GM19468 (cell line): Measurements from ENCODE around the gene PLA2G2F.

Experiments used
- ATAC-seq: cut with Tn5 transposase; IDR thresholded peaks from one replicate; pipeline ENCODE4 v1.9.1; 2021; ENCODE audit warnings: mild to moderate bottlenecking, moderate library complexity, moderate number of reproducible peaks; ENCODE audit not compliant: unreplicated experiment; ENCODE audit errors: extremely low read depth

Gene PLA2G2F

DNA sequence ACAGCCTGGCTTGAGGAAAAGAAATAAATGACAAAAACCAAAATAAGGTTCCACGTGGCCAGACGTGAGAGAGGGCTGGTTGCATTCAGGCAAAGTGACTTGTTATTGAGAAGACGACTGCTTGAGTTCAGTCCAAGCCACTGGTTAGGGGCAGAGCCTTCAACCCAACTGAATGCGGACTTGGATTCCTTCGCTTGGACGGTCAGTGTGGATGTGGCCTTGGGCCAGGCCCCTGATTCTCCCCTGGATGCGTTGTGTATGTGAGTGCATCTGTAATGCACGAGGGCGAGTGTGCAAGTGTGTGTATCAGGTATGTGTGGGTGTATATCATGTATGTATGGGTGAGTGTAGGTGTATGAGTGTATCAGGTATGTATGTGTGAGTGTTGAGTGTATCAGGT lies 1.9 kb downstream of the PLA2G2F start:
- no peak for ATAC-seq

DNA sequence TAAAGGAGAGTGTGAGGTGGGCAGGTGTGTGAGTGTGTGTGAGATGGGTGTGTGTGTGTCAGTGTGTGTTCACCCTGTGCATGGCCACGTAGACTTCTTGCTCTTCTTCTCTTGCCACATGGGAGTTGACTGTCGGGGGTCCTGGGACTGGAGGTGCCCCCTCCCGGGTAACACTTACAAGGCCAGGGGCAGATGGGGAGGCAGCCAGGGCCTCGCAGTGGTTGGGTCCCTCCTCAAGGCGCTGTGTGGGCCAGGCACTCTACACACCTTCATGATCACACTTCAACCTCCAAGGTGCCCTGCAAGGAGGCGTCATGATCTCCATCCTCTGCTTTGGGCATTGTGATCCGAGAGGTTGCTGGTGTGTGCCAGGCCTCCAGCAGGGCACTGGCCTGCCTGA lies 2.3 kb downstream of the PLA2G2F start:
- no peak for ATAC-seq

DNA sequence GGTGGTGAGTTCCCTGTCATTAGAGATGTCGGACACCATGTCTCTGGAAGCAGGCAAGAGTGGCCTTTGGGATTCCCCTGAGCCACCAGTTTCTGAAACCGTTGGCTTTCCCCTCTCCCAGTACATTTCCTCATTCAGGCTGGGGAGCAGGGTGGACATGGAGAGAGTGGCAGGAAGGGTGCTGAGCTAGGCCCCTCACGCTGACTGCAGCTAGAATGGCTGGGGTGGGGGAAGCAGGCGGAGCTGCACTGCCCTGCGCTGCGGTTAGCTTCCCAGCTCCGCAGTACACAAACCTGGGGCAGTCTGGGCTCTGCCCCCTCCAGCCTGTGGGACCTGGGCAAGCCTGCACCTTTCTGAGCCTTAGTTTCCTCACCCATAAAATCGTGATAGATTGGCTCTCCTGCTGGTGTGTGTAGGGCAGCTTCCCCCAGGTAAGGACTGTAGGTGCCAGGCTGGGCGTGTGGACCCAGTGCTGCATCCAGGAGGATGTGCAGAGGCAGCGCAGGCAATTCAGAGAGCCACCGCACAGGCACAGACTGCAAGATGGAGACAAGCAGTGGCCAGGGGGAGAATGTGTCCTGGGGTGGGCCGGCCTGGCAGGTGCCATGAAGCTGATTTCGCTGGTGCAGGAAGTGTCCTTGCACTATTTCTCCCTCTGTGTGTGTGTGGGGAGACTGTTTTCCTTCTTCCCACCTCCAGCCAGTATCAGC lies 3.0 kb downstream of the PLA2G2F start:
- ATAC-seq = no peak

DNA sequence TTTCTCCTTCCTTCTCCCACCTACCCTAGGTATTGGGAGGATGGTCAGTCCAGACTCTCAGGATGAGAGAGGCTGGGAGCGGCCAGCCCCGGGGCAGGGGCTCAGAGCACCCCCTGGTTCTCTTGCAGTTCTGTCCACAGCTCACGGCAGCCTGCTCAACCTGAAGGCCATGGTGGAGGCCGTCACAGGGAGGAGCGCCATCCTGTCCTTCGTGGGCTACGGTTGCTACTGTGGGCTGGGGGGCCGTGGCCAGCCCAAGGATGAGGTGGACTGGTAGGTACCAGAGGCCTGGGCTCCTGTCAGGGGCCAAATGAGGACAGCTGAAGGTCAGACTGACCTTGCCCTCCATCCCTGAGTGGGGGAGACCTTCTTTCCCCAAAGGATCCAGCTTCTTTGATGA lies 4.2 kb downstream of the PLA2G2F start:
- ATAC-seq = no peak

DNA sequence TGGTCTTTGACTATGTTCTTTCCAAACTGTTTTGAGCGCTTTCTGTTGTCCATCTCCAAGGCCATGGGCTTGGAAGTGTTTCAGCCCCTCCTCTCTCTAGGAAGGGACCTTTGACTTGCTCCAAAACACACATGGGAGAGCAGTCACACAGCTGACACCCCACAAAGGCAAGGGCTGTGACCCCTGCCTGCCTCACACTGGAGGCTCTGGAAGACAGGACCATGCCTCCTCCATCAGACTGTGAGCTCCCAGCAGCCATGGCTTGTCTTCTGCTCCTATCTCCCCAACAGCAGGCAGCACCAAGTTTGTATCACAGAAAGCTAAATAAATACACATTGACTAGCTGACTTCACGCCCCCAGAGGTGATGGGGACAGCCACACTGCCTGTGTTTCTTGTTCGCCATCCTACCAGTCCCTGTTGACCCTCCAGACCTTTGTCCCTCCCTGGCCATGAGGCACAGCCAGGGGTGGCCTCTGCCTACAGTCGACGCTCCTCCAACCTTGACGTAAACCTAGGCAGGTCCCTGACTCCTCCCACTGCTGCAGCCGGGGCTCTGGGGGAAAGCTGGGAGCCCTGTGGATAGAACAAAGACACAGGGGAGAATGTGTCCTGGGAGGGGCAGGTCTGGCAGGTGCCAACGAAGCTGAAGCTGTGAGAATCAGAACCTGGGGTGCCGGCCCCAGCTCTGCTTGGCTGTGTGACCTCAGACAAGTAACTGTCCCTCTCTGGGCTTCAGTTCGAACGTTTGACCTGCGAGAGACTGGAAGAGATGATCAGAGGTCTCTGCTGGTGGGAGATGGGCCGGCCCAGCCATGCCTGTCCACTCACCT lies 4.8 kb downstream of the PLA2G2F start:
- no peak for ATAC-seq

DNA sequence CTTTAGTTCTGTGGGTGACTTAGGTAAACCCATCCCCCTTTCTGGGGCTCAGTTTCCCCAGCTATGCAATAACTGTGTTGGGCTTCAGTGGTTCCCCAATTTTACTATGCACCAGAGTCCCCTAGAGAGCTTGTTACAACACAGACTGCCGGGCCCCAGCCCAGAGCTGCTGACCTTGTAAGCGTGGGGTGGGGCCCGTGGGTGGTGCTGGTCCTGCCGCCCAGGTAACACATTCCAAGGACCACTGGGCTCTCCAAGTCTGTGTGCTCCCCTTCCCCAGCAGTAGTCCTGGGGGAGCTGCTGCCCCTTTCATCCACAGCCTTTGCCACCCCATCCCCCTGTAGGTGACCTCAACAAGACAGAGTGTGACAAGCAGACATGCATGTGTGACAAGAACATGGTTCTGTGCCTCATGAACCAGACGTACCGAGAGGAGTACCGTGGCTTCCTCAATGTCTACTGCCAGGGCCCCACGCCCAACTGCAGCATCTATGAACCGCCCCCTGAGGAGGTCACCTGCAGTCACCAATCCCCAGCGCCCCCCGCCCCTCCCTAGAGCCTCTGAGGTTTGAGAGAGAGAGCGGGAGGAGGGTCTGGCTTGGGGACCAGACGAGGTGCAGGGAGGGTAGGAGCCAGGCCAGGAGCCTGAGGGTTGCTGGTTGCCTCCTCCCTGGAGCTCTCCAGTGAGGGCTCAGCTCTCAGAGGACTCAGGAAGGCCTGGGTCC lies 8.9 kb downstream of the PLA2G2F start:
- no peak for ATAC-seq

DNA sequence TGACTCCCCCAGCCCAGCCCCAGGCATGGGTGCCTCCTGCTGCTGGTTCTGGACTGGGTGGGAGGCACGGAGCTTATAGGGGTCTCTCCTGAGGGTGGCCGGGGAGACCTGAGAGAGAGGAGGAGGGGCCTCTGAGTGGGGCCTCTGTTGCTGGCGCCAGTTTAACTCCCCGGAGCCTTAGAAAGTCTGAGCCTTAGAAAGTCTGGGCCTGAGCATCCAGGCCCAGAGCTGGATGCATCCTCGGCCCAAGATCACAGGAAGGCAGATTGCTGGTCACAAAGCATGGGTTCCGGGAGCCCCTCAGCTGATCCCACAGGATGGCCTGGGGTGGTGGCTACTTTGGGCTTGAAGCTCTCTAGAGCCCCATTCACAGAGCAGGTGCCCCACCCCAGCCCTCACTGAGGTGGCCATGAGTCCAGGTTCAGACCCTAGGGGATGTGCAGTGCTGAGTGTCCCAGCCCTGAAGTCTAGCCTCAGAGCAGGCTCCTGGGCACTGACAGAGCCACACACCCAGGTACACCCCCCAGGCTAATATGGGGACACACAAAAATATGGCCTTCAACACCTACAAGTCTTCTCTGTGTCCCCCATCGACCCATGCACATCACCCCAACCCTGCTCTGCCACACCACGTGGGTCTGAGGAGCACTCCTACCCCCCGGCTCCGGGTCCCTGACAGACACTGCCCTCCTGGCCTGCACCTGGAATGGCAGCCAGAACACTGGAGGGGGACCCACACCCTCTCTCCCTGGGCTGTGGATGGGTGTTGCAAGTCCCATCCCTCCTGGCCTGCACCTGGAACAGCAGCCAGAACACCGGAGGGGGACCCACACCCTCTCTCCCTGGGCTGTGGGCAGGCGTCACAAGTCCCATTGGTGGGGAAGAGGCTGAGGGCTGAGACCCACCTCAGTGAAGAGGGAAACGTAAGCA lies 9.7 kb downstream of the PLA2G2F start:
- ATAC-seq = no peak

DNA sequence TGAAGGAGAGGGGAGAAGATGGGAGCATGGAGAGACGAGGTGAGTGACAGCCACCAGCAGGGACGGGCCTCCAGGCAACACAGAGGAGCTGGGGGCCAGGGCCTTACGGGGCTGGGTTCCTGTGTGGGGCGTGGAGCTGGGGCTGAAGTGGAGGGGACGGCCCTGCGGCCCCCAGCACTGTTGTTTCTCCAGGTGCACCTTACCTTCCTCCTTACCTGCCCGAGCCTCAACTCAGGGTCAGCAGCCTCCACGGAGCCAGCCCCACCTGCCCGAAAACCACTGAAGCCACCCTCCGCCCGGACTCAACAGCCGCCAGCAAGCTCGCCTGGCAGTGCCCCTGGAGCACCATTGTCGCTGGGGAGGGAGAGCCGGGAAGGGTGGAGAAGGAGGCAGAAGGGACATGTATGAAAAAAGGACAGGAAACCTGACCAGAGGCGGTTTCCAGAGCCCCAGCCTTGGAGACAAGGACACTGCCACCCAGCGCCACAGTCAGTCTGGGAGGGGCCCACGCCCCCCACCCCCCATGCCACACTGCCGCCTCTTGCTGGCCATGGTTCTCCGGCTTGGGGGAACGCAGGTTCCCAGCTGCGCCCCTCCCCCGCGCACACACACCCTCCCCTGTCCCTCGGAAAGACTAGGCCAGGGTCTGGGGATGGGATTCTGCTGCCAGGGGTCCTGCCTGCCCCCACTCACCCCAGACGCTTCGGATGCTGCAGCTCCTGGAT lies 10.6 kb downstream of the PLA2G2F start:
- no peak for ATAC-seq

DNA sequence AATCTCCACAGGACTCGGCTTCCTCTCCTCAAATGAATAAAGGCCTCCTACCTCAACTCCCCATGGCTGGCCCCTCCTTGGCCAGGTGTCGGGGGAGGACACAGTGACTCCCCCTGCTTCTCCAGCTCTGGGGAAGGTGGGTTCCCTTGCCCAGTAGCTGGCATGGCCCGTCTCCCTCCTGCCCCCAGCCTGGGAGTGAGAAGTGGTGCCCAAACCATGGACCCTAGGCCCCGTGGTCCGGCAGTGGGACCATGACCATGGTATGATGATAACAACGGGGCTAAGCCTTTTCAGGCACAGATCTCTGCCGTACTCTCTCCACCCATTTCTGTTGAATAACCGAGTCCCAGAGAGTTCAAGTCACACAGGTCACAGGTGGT lies 11.2 kb downstream of the PLA2G2F start:
- ATAC-seq = no peak

DNA sequence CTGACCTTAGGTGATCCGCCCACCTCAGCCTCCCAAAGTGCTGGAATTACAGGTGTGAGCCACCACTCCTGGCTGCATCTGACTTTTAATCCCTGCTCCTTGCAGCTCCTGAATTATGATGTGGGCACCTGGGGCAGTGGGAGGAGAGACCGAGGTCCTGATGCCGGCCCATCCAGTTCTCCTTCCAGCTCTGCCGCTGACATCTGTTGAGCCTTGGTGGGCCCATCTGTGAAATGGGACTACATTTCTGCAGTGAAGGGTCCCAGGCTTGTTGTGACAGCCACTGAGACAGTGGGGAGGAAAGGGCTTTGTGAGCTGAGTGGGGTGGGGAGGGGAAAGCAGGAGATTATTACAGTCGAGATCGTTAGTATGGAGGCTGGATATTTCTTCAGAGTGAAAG lies 11.8 kb downstream of the PLA2G2F start:
- no peak for ATAC-seq

DNA sequence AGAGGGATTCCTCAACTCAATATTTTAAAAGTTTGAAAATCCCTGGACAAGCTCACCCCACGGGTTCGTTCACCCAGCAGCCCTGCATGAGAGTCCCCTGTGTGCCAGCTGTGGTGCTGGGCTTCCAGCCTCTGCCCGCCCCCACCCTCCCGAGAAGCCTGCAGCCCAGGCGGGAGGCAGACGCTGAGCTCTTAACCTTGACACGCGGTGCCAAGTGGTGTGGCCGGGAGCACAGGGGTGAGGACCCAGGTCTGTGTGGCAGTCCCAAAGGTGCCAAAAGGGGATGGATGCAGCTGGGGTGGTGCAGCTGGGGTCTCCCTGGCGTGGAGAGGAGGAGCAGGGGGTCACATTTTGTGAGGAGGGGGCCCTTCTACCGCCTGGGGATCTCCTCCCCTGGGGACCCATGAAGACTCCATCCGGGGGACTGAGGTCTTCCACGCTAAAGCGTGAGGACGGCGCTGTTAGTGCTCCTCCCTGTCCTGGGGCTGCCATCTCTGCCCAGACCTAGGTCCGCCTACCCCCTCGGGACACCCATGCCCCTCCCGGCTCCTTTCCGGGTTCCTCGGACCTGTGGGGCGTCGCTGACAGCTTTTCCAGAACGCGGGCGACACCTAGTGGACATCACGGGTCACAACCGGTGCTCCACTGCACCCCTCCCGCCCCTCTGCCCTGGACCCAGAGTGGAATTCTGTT lies 12.9 kb downstream of the PLA2G2F start:
- no peak for ATAC-seq

DNA sequence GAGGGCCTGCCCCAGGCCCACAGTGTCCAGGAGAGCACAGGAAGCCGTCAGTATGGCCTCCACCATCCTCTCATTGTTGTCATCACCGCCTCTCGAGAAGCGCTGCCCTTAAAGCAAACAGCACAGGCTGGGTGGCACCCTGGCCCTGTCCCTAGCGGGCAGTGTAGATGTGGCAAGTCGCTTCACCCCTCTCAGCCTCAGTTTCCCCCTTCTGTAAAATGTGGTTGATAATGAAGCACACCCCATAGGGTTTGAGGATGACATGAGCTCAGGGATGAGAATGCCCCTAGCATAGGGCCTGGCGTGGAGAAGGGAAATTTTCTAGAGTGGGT lies 13.4 kb downstream of the PLA2G2F start:
- no peak for ATAC-seq

DNA sequence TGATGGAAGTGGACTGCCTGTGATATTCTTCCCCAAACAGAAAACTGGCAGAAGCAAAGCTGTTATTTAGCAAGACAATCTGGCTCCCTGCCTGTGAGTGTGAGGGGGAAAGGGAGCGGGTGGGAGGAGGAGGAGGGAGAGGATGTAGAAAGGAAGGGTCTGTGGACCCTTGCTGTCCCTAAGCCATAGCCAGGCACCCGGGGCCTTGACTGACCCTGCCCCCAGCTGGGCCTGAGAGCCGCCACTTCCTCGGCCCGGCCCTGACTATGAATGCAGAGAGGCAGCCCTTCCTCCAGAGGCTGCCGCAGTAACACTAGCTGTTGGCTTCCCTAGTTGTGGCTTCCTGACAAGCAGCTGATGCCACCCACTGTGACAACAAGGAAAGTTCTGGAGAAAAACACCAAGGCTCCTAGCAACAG lies 13.9 kb downstream of the PLA2G2F start:
- ATAC-seq = no peak

DNA sequence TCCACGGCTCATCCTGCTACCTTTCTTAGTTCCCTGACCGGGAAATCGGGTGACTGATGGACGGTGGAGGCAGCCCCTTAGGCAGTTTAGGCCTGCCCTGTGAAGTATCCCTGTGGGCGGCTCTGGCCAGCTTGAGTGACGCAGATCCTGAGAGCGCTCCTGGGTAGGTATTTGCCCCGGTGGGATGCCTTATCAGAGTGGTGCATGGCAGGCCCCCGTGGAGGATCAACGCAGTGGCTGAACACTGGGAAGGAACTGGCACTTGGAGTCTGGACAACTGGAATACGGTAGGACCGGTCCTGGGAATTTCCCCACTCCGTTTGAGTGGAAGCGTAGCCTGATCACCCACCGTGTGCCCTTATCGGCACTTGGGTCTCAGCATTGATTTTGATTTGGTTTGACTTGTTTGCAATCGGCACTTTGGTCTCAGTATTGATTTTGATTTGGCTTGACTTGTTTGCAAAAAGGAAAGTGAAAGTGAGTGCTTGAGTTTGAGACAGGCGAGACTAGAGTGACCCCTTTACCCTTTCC lies 15.2 kb downstream of the PLA2G2F start:
- ATAC-seq = no peak

DNA sequence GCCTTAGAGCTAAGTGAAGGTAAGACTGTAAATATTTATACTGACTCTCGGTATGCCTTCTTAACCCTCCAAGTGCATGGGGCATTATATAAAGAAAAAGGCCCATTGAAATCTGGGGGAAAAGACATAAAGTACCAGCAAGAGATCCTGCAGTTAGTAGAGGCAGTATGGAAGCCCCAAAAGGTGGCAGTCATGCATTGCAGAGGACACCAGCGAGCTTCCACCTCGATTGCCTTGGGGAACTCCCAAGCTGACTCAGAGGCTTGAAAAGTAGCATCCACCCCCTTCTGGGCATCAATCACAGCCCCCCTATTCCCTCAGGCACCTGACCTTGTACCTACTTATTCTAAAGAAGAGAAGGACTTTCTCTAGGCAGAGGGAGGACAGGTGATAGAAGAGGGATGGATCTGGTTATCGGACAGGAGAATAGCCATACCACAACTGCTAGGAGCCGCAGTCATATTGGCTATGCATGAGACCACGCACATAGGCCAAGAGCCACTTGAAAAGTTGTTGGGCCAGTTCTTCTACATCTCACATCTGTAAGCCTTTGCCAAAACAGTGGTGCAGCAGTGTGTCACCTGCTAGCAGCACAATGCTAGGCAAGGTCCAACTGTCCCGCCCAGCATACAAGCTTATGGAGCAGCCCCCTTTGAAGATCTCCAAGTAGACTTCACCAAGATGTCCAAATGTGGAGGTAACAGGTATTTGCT lies 19.4 kb downstream of the PLA2G2F start:
- no peak for ATAC-seq

DNA sequence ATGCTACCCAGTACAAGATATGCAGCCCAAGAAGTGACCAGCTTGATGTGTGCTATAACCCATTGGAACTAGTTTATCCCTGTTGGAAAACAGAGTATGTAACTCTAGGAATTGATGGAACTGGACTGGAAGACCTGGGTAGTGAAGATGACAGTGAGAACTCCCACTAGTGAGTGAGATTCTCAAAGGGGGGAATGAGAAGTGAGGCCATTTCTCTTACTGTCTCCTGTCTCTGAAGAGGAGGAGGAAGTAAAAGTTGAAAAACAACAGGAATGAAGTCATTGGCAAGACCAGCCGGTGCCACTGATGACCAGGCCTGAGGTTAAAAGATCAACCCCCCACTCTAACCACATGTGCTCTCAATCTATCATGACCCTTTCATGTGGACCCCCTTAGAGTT lies 20.9 kb downstream of the PLA2G2F start:
- ATAC-seq = no peak

DNA sequence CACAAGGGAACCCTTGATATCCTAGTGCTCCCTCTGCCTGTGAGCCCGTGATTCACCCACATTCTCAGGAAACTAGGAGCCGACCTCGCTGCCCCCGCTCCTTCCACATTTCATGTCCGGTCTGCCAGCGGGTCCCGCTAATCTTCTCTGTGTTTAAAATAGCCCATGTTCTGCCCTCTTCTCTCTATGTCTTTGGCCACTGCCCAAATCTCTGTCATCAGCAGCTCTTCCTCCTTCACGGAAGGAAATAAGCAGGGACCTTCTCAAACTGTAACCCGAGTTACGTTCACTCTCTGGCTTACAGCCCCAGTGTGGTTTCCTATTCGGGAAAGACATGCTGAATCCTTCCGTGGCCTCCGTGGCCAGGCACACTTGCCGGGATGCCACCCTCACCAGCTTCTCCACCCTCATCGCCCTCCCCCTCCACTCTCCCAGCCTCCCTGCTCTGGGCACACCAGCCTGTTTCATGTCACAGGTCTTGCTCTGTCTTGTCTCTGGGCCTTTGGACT lies 25.6 kb downstream of the PLA2G2F start:
- ATAC-seq = no peak

DNA sequence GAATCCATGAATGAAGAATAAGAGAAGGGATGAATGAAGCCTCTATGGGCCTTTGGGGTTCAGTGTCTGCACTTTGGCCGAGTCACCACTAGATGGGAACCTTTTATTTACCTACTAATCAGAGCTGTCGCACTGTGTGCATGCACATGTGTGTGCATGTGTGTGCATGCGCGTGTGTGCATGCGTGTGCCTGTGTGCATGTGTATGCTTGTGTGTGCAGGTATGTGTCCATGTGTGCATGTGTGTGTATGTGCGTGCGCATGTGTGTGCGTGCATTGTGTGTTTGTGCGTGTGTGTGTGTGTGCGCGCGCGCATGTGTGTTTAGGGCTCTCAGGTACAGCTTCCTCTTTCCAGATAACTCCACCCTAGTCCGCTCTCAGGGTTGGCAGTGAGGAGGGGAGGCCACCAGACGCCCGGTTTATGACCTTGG lies 26.4 kb downstream of the PLA2G2F start:
- ATAC-seq = no peak
